Type B pancreatic cell (in vitro differentiated cells): ENCODE data around the gene PSMA5. TPM values are rescaled to one million over a fixed set of nuclear protein-coding genes. Genes with fewer than 3 reads are reported as not detected.
A peak's percentile ranks its signal among the peaks of the same experiment; 100 is the strongest.

Experiments used
- DNase-seq: peaks from one replicate; pipeline ENCODE4 v3.0.0; 2021; ENCODE audit warnings: mixed read lengths; ENCODE audit not compliant: unreplicated experiment; ENCODE audit errors: extremely low spot score
- H3K27ac Mint-ChIP-seq: 2 replicates; pipeline ENCODE4 v1.8.0; 2021; ENCODE audit warnings: mild to moderate bottlenecking, mixed read lengths
- H3K27me3 Mint-ChIP-seq: 2 replicates; pipeline ENCODE4 v1.8.0; 2021; ENCODE audit warnings: mixed read lengths
- H3K36me3 Mint-ChIP-seq: 2 replicates; pipeline ENCODE4 v1.8.0; 2021; ENCODE audit warnings: mixed read lengths
- H3K4me1 Mint-ChIP-seq: one replicate; pipeline ENCODE4 v1.8.0; 2021; ENCODE audit warnings: mixed read lengths; ENCODE audit not compliant: unreplicated experiment
- H3K4me3 Mint-ChIP-seq: 2 replicates; pipeline ENCODE4 v1.8.0; 2021; ENCODE audit warnings: mild to moderate bottlenecking, mixed read lengths
- H3K9me3 Mint-ChIP-seq: 2 replicates; pipeline ENCODE4 v1.8.0; 2021; ENCODE audit warnings: mixed read lengths
- CTCF ChIP-seq: fragments of 200-600 bp; sonication (generic); conservative IDR thresholded peaks from 2 replicates; pipeline ENCODE4 v1.5.0; 2021; ENCODE audit warnings: antibody characterized with exemption, mild to moderate bottlenecking
- total RNA-seq: library from RNA; stranded (reverse); gene quantifications from 2 replicates; pipeline ENCODE4 v1.2.1, GENCODE V29; 2021; ENCODE audit warnings: low replicate concordance

PSMA5 gene
- total RNA-seq, 1 donor from 2014 or later: 84.3 TPM

- TF ChIP-seq CTCF: no peak
- no peak for DNase-seq
- Mint-ChIP-seq H3K36me3 (no peaks in the 10 kb centered on the region), H3K27me3 (peaks cover 16% of the 10 kb centered on the region), H3K4me3 (no peak overlapping the region), H3K4me1 (no peaks in the 10 kb centered on the region), H3K9me3 (no peaks in the 10 kb centered on the region), H3K27ac (no peak overlapping the region)
Observed at GRCh38 chr1:109441069-109441468, 14.8 kb upstream of the PSMA5 start.

- Mint-ChIP-seq H3K27me3 (peaks cover 4% of the 10 kb centered on the region), H3K27ac (no peak overlapping the region), H3K36me3 (no peaks in the 10 kb centered on the region), H3K4me1 (no peaks in the 10 kb centered on the region), H3K9me3 (no peaks in the 10 kb centered on the region), H3K4me3 (no peak overlapping the region)
- no peak for DNase-seq
- TF ChIP-seq CTCF: no peak
Observed at GRCh38 chr1:109438798-109439297, 12.6 kb upstream of the PSMA5 start.

- no peak for DNase-seq
- TF ChIP-seq CTCF: no peak
- no peaks in the 10 kb centered on the region for H3K9me3 Mint-ChIP-seq
Observed at GRCh38 chr1:109434484-109434883, 8.2 kb upstream of the PSMA5 start.

GRCh38 chr1:109433322-109433721 is 7.1 kb upstream of the PSMA5 start:
- Mint-ChIP-seq H3K9me3 (no peaks in the 10 kb centered on the region), H3K27me3 (peaks cover 8% of the 10 kb centered on the region), H3K36me3 (no peaks in the 10 kb centered on the region), H3K4me1 (no peaks in the 10 kb centered on the region), H3K27ac (no peak overlapping the region), H3K4me3 (no peak overlapping the region)
- DNase-seq: no peak
- TF ChIP-seq CTCF: no peak

More at GRCh38 chr1:109434484-109434883, 8.2 kb upstream of the PSMA5 start:
- Mint-ChIP-seq H3K4me1 (no peaks in the 10 kb centered on the region), H3K4me3 (no peak overlapping the region), H3K27me3 (peaks cover 8% of the 10 kb centered on the region), H3K36me3 (no peaks in the 10 kb centered on the region), H3K27ac (no peak overlapping the region)

- no peak overlapping the region for H3K27ac Mint-ChIP-seq
- DNase-seq: no peak
- no peaks in the 10 kb centered on the region for H3K36me3 Mint-ChIP-seq
- peaks cover 5% of the 10 kb centered on the region for H3K4me1 Mint-ChIP-seq
- H3K4me3 Mint-ChIP-seq: no peak overlapping the region
- TF ChIP-seq CTCF: no peak
- peaks cover 8% of the 10 kb centered on the region for H3K27me3 Mint-ChIP-seq
- H3K9me3 Mint-ChIP-seq: no peaks in the 10 kb centered on the region
Observed at GRCh38 chr1:109432336-109432735, 6.1 kb upstream of the PSMA5 start.

GRCh38 chr1:109427171-109427467 is 871 bp upstream of the PSMA5 start:
- H3K9me3 Mint-ChIP-seq: no peaks in the 10 kb centered on the region
- H3K27me3 Mint-ChIP-seq: no peaks in the 10 kb centered on the region
- H3K4me3 Mint-ChIP-seq: peak overlapping the region; percentile 97
- no peak for TF ChIP-seq CTCF
- peak overlapping the region; percentile 59 for H3K27ac Mint-ChIP-seq
- peaks cover 24% of the 10 kb centered on the region for H3K4me1 Mint-ChIP-seq
- H3K36me3 Mint-ChIP-seq: peaks cover 5% of the 10 kb centered on the region
- no peak for DNase-seq
